Hematopoietic multipotent progenitor cell (in vitro differentiated cells): Measurements from ENCODE around the gene THOC5. TPM values are rescaled to one million over a fixed set of nuclear protein-coding genes. Genes with fewer than 3 reads are reported as not detected.

Source experiments
- DNase-seq, 3 donors: peaks; one replicate each; pipeline ENCODE4 v3.0.0-alpha.2; 2011 to 2015; ENCODE audit warnings: low read depth in 2 of 3, low spot score in 2 of 3
- total RNA-seq: library from RNA; depleted of rRNA; stranded (reverse); fragments of >200 nt; gene quantifications from one replicate; pipeline ENCODE4 v1.2.3, GENCODE V29; 2012

Gene THOC5
- total RNA-seq, 1 donor, result 50.9 TPM

DNA sequence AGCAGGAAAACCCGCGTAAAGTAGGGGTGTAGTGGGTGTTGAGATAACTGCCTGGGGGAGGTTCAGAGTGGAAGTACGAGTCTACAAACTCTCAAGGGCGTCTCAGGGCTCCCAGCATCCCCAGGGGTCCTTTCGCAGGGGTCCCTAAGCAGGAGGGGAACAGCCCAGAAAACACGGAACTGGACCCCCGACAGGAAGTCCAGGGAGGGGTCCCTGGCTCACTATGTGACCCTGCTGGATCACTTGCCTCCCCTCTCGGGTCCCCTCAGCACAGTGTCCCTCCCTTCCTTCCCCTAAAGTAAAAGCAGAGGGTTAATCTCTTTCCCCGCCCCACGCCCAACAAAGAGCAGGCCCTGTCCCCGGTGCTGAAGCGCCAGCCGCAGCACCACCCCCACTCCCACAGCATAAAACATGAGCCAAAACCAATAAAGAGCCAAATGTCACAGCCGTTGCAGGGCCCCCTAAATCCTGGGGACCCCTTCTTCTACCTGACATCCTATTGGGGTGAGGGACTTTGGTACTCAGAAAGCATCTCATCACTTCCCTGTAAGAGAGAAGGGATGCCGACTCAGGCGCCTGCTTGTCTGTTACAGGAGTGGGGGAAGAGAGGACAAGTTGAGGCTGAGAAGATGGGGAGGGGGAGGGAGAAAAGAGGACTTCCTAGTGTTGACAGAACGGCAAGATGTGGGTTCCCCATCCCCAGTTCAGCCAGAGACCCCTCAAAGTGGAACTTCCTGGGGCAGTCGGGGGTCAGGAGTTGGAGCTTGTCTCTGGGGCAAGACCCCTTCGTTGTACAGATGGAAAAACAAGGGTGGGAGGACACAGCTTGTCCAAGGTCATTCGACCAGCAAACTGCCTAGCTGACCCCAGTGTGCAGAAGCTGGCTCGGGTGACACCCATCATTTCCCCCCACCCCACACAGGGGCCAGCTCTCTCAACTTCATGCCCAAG, 75.0 kb downstream of the THOC5 start:
- DNase-seq, result peak in 2 of 3 donors; percentile 50 to 79

DNA sequence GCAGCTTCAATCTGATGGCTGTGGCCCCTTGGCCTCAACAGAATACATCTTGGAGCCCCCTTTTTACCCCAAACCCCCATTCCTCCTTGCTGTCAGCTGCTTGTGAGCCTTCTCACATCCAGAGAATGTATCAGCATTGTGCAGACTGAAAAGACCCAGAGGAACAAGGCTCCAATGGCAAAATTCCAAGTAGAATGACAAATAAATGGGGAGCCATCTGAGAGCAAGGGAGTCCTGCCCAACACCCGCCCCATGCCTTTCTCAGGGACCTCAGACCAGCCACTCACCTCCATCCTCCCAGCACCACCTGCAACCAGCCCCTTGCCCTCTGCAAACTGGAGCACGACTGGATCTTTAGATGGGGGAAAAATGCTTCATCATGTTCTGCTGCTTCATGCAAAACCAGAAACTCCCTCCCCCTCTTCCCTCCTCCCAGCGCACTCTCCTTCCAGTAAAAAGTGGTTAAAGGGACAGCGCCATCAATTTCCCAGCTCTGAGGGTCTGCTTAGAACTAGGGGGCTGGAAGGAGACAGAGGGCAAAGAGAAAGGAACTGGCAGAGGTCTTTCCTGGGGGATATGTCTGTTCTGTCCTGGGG, 75.7 kb downstream of the THOC5 start:
- peak in 1 of 3 donors; percentile 39 for DNase-seq

DNA sequence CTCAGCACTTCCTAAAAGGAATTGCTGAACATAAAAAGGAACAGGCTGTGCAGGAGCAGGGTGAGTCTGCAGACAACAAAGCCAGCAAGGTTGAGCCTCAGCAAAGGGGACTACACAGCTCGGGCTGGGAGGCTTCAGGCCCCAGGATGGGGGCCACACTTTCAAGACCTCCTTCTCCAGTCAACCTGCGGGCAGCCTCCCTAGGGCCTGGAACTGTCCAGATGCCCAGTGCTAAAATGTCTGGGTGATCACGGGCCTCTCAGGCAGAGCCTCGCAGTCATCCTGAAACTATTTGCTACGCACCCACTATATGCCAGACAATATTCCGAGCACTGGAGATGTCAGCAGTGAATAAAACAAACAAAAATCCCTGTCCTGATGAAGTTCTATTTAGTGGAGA, 77.4 kb downstream of the THOC5 start:
- DNase-seq, result no peak

DNA sequence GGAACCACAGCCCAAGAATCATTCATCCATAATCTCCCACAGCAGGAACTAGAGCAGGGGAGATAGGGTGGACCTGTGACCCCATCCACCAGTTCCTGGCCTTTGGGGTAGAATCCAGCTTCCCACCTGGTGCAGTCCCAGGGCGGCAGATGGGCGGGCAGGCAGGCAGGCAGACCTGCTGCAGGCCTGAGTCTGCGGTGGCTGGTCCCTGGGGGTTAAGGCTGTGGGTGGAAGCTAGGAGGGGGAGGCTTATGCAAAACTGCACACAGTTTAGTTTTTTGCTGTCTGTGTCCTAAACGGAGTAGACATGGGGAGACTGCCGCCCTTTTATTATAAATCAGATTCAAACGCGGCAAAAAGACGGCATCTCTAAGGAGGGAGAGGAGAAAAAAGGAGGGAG, 78.0 kb downstream of the THOC5 start:
- DNase-seq, result no peak

DNA sequence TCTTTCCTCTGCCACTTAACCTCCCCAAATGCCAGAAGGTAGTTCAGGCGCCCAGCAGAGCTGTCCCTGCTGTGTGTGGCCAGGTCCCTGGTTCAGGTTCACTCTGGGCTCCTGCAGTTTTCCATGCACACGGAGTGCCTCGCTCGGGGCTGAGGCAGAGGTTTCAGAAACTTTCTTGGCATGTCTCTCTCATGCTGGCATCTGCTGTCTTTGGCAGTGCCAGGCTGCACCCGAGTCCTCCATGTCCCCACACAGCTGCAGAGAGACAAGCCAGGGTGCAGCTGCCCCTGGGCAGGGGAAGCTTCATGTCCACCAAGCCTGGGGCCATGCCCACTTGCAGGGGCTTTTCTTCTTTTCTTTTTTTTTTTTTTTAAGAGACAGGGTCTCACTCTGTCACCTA, 80.6 kb downstream of the THOC5 start:
- peak in 1 of 3 donors; percentile 38 for DNase-seq

DNA sequence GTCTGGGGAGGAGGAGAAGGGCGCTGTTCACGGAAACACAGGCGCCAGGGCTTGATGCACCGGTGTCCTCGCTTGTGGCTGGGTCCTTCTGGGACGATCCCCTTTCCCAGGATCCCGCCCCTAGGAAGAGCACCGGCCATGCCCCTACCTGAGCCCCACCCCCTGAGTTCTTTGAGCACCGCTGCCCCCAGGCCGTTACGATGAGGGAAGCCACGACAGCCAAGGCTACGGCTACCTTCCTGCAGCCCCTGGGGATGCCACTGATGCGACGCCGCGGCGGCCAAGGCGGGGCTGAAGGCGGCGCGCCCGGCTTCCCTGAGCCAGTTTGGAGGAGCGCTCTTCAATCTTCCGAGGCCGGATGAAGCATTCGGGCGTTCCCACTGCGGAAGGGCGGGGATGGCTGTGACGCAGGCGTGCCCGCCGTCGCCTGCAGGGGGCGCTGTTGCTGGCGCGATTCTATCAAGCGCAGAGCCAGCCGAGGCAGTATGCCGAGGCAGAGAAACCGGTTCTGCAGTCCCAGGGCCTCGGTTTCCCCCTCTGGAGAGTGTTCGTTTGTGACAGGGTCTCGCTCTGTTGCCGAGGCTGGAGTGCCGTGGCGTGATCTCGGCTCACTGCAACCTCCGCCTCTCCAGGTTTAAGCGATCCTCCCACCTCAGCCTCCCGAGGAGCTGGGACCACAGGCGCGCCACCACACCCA, 83.2 kb downstream of the THOC5 start:
- DNase-seq, result peak; percentile 42 to 61 (median 57)

DNA sequence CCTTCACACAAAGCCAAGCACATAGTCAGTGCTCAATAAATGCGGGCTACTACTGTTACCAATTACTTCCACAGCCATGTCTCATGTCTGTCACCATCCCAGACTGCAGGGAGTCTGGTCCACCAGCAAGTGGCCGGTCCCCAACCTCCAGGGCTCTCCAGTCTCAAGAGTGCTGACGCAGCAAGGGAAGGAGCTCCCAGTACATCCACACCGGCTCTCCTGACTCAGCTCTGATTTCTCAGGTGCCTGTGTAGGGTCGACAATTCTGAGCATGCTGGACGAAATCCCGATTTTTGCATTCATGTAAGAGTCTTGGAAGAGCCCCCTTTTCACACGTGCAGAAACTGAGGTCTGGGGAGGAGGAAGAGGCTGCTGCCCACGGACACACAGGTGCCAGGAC, 83.8 kb downstream of the THOC5 start:
- DNase-seq, result no peak

DNA sequence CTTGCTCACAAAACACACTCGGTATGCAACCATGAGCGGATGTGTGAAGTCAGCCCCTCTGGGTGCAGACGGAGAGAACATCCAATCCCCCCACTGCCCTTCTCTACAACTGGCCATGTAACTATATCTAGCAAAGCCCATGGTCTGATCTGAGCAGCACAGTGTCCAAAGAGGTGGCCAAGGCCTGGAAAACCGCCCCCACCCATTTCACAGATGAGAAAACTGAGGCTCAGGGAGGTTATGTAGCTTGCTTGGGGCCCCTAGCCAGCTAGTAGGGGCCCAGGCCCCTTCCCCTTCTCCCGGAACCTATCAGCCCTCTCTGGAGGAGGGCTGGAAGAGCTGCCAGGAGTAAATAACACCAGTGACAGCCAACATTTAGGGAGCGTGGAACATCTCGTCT, 89.0 kb downstream of the THOC5 start:
- DNase-seq, result no peak

DNA sequence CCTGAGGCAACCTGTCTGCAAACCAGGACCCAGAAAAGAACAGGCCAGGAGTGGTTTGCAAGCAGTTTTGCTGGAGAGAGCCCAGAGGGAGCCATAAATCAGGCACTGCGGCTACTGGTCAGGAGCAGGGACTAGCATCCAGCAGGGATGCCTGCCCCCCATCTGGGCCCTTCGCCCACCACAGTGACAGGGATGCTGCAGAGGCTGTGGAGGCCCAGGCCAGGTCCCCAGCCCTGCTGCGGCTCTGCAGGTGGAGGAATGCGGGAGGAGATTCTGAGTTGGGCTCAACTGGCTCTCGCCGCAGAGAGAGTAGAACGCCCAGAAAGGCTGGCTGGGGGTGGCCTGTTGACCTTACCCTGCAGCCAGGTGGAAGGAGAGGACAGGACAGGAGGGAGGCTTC, 89.9 kb downstream of the THOC5 start:
- DNase-seq, result no peak

DNA sequence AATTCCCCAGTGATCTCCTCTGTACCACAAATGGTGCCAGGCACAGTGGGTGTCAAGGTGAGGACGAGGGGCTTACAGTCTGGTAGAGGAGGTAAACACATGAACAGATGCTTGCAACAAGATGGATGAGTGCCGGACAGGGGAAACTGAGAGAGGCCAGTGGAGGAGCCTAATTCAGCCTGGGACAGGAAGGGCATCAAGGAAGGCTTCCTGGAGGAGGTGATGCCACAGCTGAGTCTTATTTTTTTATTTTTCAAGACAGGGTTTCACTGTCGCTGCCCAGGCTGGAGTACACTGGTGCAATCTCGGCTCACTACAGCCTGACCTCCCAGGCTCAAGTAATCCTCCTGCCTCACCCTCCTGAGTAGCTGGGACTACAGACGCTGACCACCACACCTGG, 92.3 kb downstream of the THOC5 start:
- DNase-seq, result no peak

DNA sequence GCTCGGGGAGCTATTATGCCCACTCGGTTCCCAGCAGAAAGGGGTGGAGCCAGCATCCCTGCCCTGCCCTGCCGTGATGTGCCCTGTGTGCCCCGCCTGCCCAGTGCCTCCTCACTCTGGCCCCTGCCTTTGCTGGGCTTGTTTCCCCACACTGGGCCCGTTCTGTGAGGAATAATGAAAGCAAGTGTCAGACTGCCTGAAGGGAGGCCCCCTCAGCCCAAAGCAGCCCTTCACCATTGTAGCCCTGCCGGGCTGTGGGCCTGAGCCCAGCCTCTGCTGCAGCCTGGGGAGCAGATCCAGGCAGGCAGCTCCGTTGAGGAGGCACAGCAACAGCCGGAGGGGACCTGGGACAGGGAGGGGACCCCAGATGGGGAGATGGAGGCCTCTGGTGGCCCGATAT, 93.8 kb downstream of the THOC5 start:
- no peak for DNase-seq

DNA sequence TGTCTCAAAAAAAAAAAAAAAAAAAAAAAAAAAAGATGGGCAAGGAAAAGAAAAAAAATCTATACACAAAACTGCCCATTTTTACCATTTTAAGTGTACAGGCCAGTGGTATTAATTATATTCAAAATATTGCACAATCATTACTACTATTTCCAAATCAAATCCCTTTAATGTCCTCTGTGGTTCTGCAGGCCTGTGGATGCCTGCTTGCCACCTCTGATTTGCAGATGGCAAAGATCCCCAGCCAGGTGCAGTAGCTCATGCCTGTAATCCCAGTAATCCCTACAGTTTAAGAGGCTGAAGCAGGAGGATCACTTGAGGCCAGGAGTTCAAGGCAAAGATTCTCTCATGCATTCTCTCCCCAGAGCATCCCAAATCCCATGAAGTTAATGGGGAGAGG, 95.0 kb downstream of the THOC5 start:
- no peak for DNase-seq

DNA sequence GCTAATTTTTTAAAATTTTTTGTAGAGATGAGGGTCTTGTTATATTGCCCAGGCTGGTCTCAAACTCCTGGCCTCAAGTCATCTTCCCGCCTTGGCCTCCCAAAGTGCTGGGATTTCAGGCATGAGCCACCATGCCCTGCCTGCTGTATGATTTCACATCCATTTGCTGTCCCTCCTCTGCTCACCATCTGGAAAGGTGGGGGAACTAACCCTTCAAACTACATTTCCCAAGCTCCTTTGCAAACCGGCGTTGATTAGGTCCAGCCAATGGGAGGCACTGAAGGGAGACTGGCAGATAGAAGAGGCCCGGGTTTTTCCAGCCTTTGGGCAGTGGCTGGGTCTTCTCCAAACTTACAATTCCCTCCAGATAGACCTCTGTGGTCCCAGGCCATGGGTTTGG, 95.8 kb downstream of the THOC5 start:
- peak in 1 of 3 donors; percentile 49 for DNase-seq

DNA sequence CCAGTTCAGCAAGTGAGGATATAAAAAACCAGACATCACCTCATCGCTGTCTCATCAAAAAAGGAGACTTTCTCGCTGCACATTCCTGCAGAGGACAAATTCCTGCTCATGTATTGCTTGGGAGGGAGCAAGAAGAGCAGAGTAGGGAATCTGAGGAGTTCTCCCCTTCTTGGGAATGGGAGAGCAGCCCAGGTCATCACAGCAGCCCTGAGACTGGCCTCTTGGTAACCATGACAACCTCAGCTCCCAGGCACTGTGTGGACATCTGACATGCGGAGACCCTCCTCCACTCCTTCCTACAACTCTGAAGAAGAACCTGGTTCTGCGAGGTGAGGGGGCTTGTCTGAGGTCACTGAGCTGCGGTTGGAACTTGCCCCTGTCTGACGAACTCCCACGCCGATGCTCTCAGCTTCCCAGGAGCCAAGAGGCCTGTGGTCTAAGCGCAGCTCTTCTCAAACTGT, 97.3 kb downstream of the THOC5 start:
- DNase-seq, result no peak

Other genes starting within 250 kb of the THOC5 start
- gene GAS2L1, start 247.1 kb downstream of the THOC5 start, total RNA-seq, result 9.7 TPM
- gene RASL10A, start 238.1 kb downstream of the THOC5 start, total RNA-seq, result 3.8 TPM
- 215 TPM for gene AP1B1, start 165.2 kb downstream of the THOC5 start, total RNA-seq
- gene RFPL1, start 115.2 kb downstream of the THOC5 start, total RNA-seq, result not detected
- 1.1 TPM for gene NEFH, start 73.5 kb downstream of the THOC5 start, total RNA-seq
- 79.2 TPM for gene NIPSNAP1, start 27.4 kb upstream of the THOC5 start, total RNA-seq
- gene NF2, start 49.9 kb upstream of the THOC5 start, total RNA-seq, result 26.7 TPM
- gene CABP7, start 166.2 kb upstream of the THOC5 start, total RNA-seq, result 0.27 TPM
- gene ZMAT5, start 213.2 kb upstream of the THOC5 start, total RNA-seq, result 25.9 TPM
- 83.7 TPM for gene UQCR10, start 213.6 kb upstream of the THOC5 start, total RNA-seq